ENCODE measurements around the gene VASP.

- TF ChIP-seq CTCF (conservative IDR thresholded peaks at IDR 0.05 in 1 of 2, IDR thresholded peaks at IDR 0.05 in 1 of 2; ENCODE audit: low read depth in 1 of 2, low read length in 2 of 2): peak; percentile 59 to 79
- no peak for TF ChIP-seq EZH2 (IDR thresholded peaks at IDR 0.05; ENCODE audit: low read length, missing control alignments)
Observed at GRCh38 chr19:45558399-45558878, 51.2 kb downstream of the VASP start.

Data from fibroblast of lung (primary cell).